PC-3 (cell line): ENCODE results near the gene ALDOA.

Experiments used
- CTCF ChIP-seq: fragments of 300-600 bp; sonication (generic); conservative IDR thresholded peaks from 2 replicates; pipeline ENCODE4 v1.5.1; 2017; ENCODE audit warnings: antibody characterized with exemption, low read depth, mild to moderate bottlenecking, low read length
- EZH2 ChIP-seq: fragments of 300-600 bp; sonication (generic); IDR thresholded peaks from one replicate; pipeline ENCODE4 v1.6.1; 2017; ENCODE audit warnings: antibody characterized with exemption, mild to moderate bottlenecking, low read length; ENCODE audit not compliant: unreplicated experiment
- EZH2phosphoT487 ChIP-seq: fragments of 300-600 bp; sonication (generic); IDR thresholded peaks from 2 replicates; pipeline ENCODE4 v1.6.1; 2018; ENCODE audit warnings: mild to moderate bottlenecking, antibody characterized with exemption, low read length, borderline replicate concordance

- TF ChIP-seq EZH2phosphoT487 (no peak), CTCF (no peak), EZH2 (no peak)
Observed at GRCh38 chr16:30051518-30051917, 14.0 kb upstream of the ALDOA start.
